Thoracic aorta (tissue), 2 donors: Measurements from ENCODE around the gene GLIPR1. TPM values are rescaled to one million over a fixed set of nuclear protein-coding genes. Genes with fewer than 3 reads are reported as not detected.

ENCODE experiments used
- ATAC-seq: fragments of 150-250 bp; one replicate; pipeline ENCODE4 v1.8.0; 2017; ENCODE audit warnings: low read depth; ENCODE audit not compliant: insufficient number of reproducible peaks, low FRiP score
- DNase-seq: peaks from one replicate; pipeline ENCODE4 v3.0.0-alpha.2; 2020; ENCODE audit warnings: low spot score
- H3K27ac ChIP-seq, 2 donors: fragments of 200-600 bp; sonication (generic); 1 replicate in 1 of 2; 2 replicates in 1 of 2; pipeline ENCODE4 v1.5.1; 2016; ENCODE audit warnings: mild to moderate bottlenecking in 2 of 2, moderate library complexity in 2 of 2
- H3K27me3 ChIP-seq: fragments of 200-600 bp; sonication (generic); replicated peaks from 2 replicates; pipeline ENCODE4 v1.6.0; 2016; ENCODE audit warnings: mild to moderate bottlenecking; ENCODE audit not compliant: insufficient read depth
- H3K36me3 ChIP-seq: fragments of 200-600 bp; sonication (generic); one replicate; pipeline ENCODE4 v1.5.1; 2016
- H3K4me1 ChIP-seq, 2 donors: fragments of 200-600 bp; sonication (generic); 1 replicate in 1 of 2; 2 replicates in 1 of 2; pipeline versions ENCODE4 v1.5.1 to v1.6.0; 2016; ENCODE audit warnings: low read depth in 2 of 2, mild to moderate bottlenecking in 1 of 2; ENCODE audit not compliant: control insufficient read depth in 1 of 2
- H3K4me3 ChIP-seq: fragments of 200-600 bp; sonication (generic); 2 replicates; pipeline ENCODE4 v1.5.1; 2016; ENCODE audit warnings: mild to moderate bottlenecking
- H3K9me3 ChIP-seq: fragments of 200-600 bp; sonication (generic); 2 replicates; pipeline ENCODE4 v1.5.1; 2016
- CTCF ChIP-seq: fragments of 200-600 bp; sonication (generic); IDR thresholded peaks from one replicate; pipeline ENCODE4 v1.5.1; 2019; ENCODE audit warnings: antibody characterized with exemption
- total RNA-seq, 2 donors: library from RNA; depleted of rRNA; stranded (reverse); fragments of >200 nt; gene quantifications; one replicate each; pipeline versions ENCODE4 v1.1.0 to v1.2.3, GENCODE V29; 2016

GLIPR1 gene
- total RNA-seq, 2 donors from 2014 or later, result 66.9 to 103 TPM

- peaks cover 8 to 12% of the 10 kb centered on the region in 2 donors for H3K4me1 ChIP-seq
- ATAC-seq, result no peak
- H3K27me3 ChIP-seq, result no peaks in the 10 kb centered on the region
- no peaks in the 10 kb centered on the region for H3K36me3 ChIP-seq
- no peak overlapping the region for H3K4me3 ChIP-seq
- no peak overlapping the region for H3K27ac ChIP-seq
- no peak for DNase-seq
- no peaks in the 10 kb centered on the region for H3K9me3 ChIP-seq
- no peak for TF ChIP-seq CTCF
Measured at GRCh38 chr12:75477137-75477536, 3.4 kb upstream of the GLIPR1 start.

DNA sequence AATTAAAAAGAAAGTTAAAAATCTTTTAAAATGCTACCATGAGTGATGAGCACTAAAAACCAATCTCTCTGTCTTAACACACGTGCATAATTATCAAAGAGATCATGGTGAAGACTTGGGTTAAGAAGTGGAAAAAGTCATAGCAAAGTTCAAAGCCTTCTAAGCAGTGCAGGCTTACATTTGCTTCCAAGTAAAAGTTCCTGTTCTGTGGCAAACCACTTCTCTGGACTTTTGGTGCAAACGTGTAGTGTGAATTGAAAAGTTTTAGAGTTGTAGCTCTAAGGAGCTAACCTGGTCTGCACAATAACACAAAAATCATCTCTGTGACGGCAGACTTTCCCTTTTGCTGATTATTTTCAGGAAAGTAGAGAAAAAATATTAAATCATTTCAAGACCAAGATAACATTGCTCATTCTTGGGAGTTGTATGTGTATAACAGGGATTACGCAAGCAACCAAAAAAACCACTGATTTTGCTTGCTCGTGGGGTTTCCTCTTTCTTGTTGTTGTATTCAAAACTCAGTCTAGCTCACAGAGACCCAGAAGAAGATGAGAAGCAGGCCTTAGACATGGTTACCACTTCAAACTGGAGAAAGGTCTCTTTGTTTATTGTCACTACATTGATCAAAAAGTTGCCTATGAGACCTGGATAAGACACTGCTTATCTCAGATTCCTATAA is 2.3 kb upstream of the GLIPR1 start:
- H3K36me3 ChIP-seq, result no peaks in the 10 kb centered on the region
- peak overlapping the region in 1 of 2 donors; percentile 89 for H3K27ac ChIP-seq
- H3K4me3 ChIP-seq, result no peak overlapping the region
- no peak for DNase-seq
- H3K9me3 ChIP-seq, result no peaks in the 10 kb centered on the region
- peaks cover 8 to 22% of the 10 kb centered on the region in 2 donors for H3K4me1 ChIP-seq
- no peak for TF ChIP-seq CTCF
- no peak for ATAC-seq
- no peaks in the 10 kb centered on the region for H3K27me3 ChIP-seq

- H3K27me3 ChIP-seq, result no peaks in the 10 kb centered on the region
- TF ChIP-seq CTCF, result no peak
- no peaks in the 10 kb centered on the region for H3K36me3 ChIP-seq
- H3K4me3 ChIP-seq, result peak overlapping the region; percentile 77
- H3K27ac ChIP-seq, result peak overlapping the region; percentile 88 to 89
- peak; percentile 29 for ATAC-seq
- peaks cover 21 to 37% of the 10 kb centered on the region in 2 donors for H3K4me1 ChIP-seq
- DNase-seq, result no peak
- H3K9me3 ChIP-seq, result no peaks in the 10 kb centered on the region
Measured at GRCh38 chr12:75479963-75480461, 543 bp upstream of the GLIPR1 start.

DNA sequence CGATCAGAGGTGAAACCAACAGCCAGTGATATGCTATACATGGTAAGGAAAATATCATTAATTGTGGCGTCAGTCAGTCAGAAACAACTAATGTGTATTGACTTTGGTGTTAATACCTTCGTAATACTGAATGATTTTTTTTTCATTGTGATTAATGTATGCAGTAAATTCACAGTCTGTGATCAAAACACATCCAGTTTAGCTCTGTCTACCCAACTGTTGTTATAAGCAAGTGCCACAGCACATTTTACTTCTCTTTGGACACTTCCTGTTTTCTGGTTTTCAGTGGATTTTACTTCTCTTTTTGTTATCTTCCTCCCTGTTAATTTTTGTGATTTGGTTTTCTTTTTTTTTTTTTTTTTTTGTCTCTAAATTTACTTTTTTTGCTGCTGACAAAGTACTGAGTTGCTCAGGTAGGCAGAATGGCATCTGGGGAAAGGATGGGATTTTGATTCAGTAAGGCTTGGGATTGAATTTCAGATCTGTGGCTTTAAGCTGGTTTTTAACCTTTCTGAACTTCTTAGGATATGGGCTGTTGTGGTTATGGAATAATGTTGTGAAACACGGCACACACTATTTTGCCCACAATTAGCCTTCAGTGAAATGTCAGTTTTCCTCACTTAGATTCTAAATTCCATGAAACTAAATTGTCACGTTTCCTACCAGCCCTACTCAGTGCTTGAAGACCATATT is 604 bp downstream of the GLIPR1 start:
- no peak for DNase-seq
- Histone ChIP-seq H3K4me1 (peaks cover 27 to 45% of the 10 kb centered on the region in 2 donors), H3K36me3 (no peaks in the 10 kb centered on the region), H3K9me3 (no peaks in the 10 kb centered on the region), H3K4me3 (peak overlapping the region; percentile 77), H3K27ac (peak overlapping the region; percentile 88 to 89), H3K27me3 (no peaks in the 10 kb centered on the region)
- ATAC-seq, result no peak
- TF ChIP-seq CTCF, result no peak

- Histone ChIP-seq H3K4me1 (peaks cover 32 to 52% of the 10 kb centered on the region in 2 donors), H3K9me3 (no peaks in the 10 kb centered on the region), H3K36me3 (no peaks in the 10 kb centered on the region), H3K27me3 (no peaks in the 10 kb centered on the region), H3K27ac (peak overlapping the region; percentile 88 to 89), H3K4me3 (peak overlapping the region; percentile 77)
- DNase-seq (no peak), ATAC-seq (no peak)
- no peak for TF ChIP-seq CTCF
Measured at GRCh38 chr12:75481774-75482173, 1.2 kb downstream of the GLIPR1 start.
